Panc1 (cell line): ENCODE results near the gene KRT2.

Experiments used
- CTCF ChIP-seq: fragments of 450-650 bp; IDR thresholded peaks from 2 replicates; pipeline ENCODE4 v1.5.1; 2017; ENCODE audit warnings: mild to moderate bottlenecking
- POLR2AphosphoS5 ChIP-seq: IDR thresholded peaks from 2 replicates; pipeline ENCODE4 v1.6.1; 2012; ENCODE audit warnings: mild to moderate bottlenecking, low read depth, low read length, moderate library complexity
- REST ChIP-seq, 2 experiments: IDR thresholded peaks; 2 replicates each; pipeline ENCODE4 v1.6.1; 2011 to 2012; ENCODE audit warnings: low read depth in 2 of 2, control low read depth in 1 of 2, low read length in 1 of 2, mild to moderate bottlenecking in 1 of 2, moderate library complexity in 1 of 2; ENCODE audit not compliant: insufficient read depth in 1 of 2
- SIN3A ChIP-seq: IDR thresholded peaks from 2 replicates; pipeline ENCODE4 v1.6.1; 2012; ENCODE audit warnings: low read depth, mild to moderate bottlenecking, low read length, moderate library complexity, borderline replicate concordance; ENCODE audit not compliant: insufficient read depth
- TCF7L2 ChIP-seq: IDR thresholded peaks from 2 replicates; pipeline ENCODE4 v1.6.1; 2011; ENCODE audit warnings: mild to moderate bottlenecking, low read depth, low read length, inconsistent platforms

GRCh38 chr12:52598966-52599365 lies 53.0 kb downstream of the KRT2 start:
- TF ChIP-seq CTCF, result no peak
- TF ChIP-seq POLR2AphosphoS5, result no peak
- no peak for TF ChIP-seq REST (IDR thresholded peaks at IDR 0.05; ENCODE audit: insufficient read depth in 1 of 2, low read depth in 2 of 2, low read length in 1 of 2)
- no peak for TF ChIP-seq TCF7L2
- TF ChIP-seq SIN3A, result no peak
